GM12891 (cell line): ENCODE data around the gene SNX2.

Experiments
- POLR2AphosphoS5 ChIP-seq: IDR thresholded peaks from 2 replicates; pipeline ENCODE4 v1.6.1; 2011; ENCODE audit warnings: low read depth, low read length, control low read depth
- TAF1 ChIP-seq: IDR thresholded peaks from 2 replicates; pipeline ENCODE4 v1.6.1; 2011; ENCODE audit warnings: low read depth, low read length, control low read depth

DNA sequence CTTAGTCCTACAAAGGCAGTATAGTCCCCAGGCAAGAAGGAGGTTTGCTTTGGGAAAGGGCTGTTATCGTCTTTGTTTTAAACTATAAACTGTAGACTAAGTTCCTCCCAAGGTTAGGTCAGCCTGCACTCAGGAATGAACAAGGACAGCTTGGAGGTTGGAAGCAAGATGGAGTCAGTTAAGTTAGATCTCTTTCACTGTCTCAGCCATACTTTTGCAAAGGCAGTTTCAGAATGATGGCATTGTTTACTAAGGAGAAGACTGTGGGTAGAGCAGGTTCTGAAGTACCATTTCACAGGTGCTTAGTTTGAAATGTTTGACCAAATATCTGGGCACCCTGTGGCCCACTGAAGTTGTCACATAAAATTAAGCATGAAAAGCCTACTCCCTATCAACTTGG is 90.0 kb downstream of the SNX2 start:
- TF ChIP-seq TAF1, result no peak
- TF ChIP-seq POLR2AphosphoS5, result no peak
